ENCODE data around the gene NACC2. TPM values are rescaled to one million over a fixed set of nuclear protein-coding genes. Genes with fewer than 3 reads are reported as not detected.

Gene NACC2
- total and polyA plus RNA-seq, 2 experiments from 2014 or later: 3.8 to 20.8 TPM

DNA sequence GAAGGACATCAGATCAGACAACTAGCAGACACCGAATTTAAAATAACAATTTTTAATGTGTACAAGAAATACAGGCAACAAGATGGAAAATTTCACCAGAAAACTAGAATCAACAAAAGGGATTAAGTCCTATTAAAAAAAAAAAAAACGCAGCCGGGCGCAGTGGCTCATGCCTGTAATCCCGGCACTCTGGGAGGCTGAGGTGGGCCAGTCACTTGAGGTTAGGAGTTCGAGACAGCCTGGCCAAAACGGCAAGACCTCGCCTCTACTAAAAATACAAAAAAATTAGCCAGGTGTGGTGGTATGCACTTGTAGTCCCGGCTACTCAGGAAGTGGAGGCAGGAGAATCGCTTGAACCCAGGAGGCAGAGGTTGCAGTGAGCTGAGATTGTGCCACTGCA, 69.6 kb downstream of the NACC2 start:
- peak overlapping the region; percentile 47; the same call in 1 of the 2 replicates for H3K27ac ChIP-seq (ENCODE audit: low read depth)
- H3K4me2 ChIP-seq: no peak overlapping the region
- Mint-ChIP-seq H3K27ac (no peak overlapping the region), H3K4me3 (no peak overlapping the region), H3K27me3 (ENCODE audit: insufficient read depth, low read depth, poor library complexity) (peaks cover 10% of the 10 kb centered on the region), H3K9me3 (peaks cover 11% of the 10 kb centered on the region; the same call in 2 of the 3 replicates), H3K4me1 (peaks cover 13% of the 10 kb centered on the region), H3K36me3 (ENCODE audit: low read depth) (peaks cover 21% of the 10 kb centered on the region)
- DNase-seq (ENCODE audit: low spot score) (no peak), ATAC-seq (no peak)
- H3K4me1 ChIP-seq (ENCODE audit: insufficient read depth): peaks cover 11% of the 10 kb centered on the region
- H3K36me3 ChIP-seq (ENCODE audit: insufficient read depth): no peaks in the 10 kb centered on the region
- peaks cover 4% of the 10 kb centered on the region for H3K79me2 ChIP-seq (replicated peaks; ENCODE audit: insufficient read depth)
- H2AFZ ChIP-seq: no peak overlapping the region
- H3K27me3 ChIP-seq (ENCODE audit: insufficient read depth): no peaks in the 10 kb centered on the region
- no peaks in the 10 kb centered on the region for H3K9me2 ChIP-seq (ENCODE audit: insufficient read depth)
- TF ChIP-seq, protein P1, sequence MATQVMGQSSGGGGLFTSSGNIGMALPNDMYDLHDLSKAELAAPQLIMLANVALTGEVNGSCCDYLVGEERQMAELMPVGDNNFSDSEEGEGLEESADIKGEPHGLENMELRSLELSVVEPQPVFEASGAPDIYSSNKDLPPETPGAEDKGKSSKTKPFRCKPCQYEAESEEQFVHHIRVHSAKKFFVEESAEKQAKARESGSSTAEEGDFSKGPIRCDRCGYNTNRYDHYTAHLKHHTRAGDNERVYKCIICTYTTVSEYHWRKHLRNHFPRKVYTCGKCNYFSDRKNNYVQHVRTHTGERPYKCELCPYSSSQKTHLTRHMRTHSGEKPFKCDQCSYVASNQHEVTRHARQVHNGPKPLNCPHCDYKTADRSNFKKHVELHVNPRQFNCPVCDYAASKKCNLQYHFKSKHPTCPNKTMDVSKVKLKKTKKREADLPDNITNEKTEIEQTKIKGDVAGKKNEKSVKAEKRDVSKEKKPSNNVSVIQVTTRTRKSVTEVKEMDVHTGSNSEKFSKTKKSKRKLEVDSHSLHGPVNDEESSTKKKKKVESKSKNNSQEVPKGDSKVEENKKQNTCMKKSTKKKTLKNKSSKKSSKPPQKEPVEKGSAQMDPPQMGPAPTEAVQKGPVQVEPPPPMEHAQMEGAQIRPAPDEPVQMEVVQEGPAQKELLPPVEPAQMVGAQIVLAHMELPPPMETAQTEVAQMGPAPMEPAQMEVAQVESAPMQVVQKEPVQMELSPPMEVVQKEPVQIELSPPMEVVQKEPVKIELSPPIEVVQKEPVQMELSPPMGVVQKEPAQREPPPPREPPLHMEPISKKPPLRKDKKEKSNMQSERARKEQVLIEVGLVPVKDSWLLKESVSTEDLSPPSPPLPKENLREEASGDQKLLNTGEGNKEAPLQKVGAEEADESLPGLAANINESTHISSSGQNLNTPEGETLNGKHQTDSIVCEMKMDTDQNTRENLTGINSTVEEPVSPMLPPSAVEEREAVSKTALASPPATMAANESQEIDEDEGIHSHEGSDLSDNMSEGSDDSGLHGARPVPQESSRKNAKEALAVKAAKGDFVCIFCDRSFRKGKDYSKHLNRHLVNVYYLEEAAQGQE (IDR thresholded peaks at IDR 0.05; ENCODE audit: unreplicated experiment): no peak
- TF ChIP-seq ZNF114 (CRISPR knock-in tag; IDR thresholded peaks at IDR 0.05) (no peak), EZH2 (IDR thresholded peaks at IDR 0.05; ENCODE audit: low read depth, unreplicated experiment) (no peak), CREB1 (CRISPR knock-in tag; IDR thresholded peaks at IDR 0.05; ENCODE audit: low read depth) (no peak)
- TF ChIP-seq, protein P2, sequence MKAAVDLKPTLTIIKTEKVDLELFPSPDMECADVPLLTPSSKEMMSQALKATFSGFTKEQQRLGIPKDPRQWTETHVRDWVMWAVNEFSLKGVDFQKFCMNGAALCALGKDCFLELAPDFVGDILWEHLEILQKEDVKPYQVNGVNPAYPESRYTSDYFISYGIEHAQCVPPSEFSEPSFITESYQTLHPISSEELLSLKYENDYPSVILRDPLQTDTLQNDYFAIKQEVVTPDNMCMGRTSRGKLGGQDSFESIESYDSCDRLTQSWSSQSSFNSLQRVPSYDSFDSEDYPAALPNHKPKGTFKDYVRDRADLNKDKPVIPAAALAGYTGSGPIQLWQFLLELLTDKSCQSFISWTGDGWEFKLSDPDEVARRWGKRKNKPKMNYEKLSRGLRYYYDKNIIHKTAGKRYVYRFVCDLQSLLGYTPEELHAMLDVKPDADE (IDR thresholded peaks at IDR 0.05): no peak
- no peaks in the 10 kb centered on the region for H3F3A ChIP-seq (replicated peaks; ENCODE audit: low read depth)
- H3K4me3 ChIP-seq: no peak overlapping the region
- H4K20me1 ChIP-seq (replicated peaks; ENCODE audit: insufficient read depth): no peaks in the 10 kb centered on the region; the same call in none of the 2 replicates

DNA sequence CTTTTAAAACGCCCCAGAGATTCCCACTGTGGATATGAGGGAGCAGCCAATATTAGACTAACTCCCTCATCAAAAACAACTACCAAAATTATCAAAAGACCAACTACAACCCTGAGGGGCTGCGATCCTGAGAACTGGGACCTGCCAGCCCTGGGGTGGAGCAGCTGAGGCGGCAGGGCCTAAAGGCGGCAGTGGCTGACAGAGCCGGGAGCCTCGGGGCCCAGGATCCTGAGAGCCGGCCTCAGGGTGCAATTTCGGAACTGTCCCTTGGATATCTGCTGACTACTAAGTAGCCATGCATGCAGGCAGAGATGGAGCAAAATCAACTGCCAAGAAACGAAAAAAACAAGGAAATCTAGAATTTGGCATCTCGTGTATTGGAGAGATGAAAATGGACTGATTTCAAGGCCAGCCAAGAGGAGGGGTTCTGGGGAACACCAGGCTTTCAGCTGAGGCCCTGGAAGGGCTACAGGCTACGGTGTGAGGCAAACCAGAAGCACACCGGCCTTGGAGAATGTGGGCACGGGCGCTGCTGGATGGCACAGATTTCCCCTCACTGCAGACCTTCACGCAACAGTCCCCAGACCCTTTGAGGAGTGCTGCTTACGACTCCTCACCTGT, 70.3 kb downstream of the NACC2 start:
- Histone ChIP-seq H3F3A (replicated peaks; ENCODE audit: low read depth) (no peaks in the 10 kb centered on the region), H3K36me3 (ENCODE audit: insufficient read depth) (no peaks in the 10 kb centered on the region), H3K4me3 (no peak overlapping the region), H3K9me2 (ENCODE audit: insufficient read depth) (no peaks in the 10 kb centered on the region), H3K79me2 (replicated peaks; ENCODE audit: insufficient read depth) (peaks cover 9% of the 10 kb centered on the region), H3K27me3 (ENCODE audit: insufficient read depth) (no peaks in the 10 kb centered on the region), H3K4me2 (no peak overlapping the region), H3K4me1 (ENCODE audit: insufficient read depth) (peaks cover 12% of the 10 kb centered on the region), H4K20me1 (replicated peaks; ENCODE audit: insufficient read depth) (no peaks in the 10 kb centered on the region; the same call in none of the 2 replicates), H3K27ac (ENCODE audit: low read depth) (peak overlapping the region; percentile 47), H2AFZ (no peak overlapping the region)
- peaks cover 7% of the 10 kb centered on the region; the same call in 2 of the 3 replicates for H3K9me3 Mint-ChIP-seq
- H3K4me1 Mint-ChIP-seq: peaks cover 20% of the 10 kb centered on the region
- peaks cover 17% of the 10 kb centered on the region for H3K36me3 Mint-ChIP-seq (ENCODE audit: low read depth)
- DNase-seq (ENCODE audit: low spot score): no peak
- no peak overlapping the region for H3K27ac Mint-ChIP-seq
- peaks cover 14% of the 10 kb centered on the region for H3K27me3 Mint-ChIP-seq (ENCODE audit: insufficient read depth, low read depth, poor library complexity)
- ATAC-seq: 0 out of 3 replicates have a peak, but pooled peaks have one; percentile 17
- H3K4me3 Mint-ChIP-seq: no peak overlapping the region
- TF ChIP-seq JUNB (IDR thresholded peaks at IDR 0.05; ENCODE audit: unreplicated experiment) (no peak), NANOG (IDR thresholded peaks at IDR 0.05; ENCODE audit: borderline replicate concordance) (no peak)
- TF ChIP-seq, protein P3, sequence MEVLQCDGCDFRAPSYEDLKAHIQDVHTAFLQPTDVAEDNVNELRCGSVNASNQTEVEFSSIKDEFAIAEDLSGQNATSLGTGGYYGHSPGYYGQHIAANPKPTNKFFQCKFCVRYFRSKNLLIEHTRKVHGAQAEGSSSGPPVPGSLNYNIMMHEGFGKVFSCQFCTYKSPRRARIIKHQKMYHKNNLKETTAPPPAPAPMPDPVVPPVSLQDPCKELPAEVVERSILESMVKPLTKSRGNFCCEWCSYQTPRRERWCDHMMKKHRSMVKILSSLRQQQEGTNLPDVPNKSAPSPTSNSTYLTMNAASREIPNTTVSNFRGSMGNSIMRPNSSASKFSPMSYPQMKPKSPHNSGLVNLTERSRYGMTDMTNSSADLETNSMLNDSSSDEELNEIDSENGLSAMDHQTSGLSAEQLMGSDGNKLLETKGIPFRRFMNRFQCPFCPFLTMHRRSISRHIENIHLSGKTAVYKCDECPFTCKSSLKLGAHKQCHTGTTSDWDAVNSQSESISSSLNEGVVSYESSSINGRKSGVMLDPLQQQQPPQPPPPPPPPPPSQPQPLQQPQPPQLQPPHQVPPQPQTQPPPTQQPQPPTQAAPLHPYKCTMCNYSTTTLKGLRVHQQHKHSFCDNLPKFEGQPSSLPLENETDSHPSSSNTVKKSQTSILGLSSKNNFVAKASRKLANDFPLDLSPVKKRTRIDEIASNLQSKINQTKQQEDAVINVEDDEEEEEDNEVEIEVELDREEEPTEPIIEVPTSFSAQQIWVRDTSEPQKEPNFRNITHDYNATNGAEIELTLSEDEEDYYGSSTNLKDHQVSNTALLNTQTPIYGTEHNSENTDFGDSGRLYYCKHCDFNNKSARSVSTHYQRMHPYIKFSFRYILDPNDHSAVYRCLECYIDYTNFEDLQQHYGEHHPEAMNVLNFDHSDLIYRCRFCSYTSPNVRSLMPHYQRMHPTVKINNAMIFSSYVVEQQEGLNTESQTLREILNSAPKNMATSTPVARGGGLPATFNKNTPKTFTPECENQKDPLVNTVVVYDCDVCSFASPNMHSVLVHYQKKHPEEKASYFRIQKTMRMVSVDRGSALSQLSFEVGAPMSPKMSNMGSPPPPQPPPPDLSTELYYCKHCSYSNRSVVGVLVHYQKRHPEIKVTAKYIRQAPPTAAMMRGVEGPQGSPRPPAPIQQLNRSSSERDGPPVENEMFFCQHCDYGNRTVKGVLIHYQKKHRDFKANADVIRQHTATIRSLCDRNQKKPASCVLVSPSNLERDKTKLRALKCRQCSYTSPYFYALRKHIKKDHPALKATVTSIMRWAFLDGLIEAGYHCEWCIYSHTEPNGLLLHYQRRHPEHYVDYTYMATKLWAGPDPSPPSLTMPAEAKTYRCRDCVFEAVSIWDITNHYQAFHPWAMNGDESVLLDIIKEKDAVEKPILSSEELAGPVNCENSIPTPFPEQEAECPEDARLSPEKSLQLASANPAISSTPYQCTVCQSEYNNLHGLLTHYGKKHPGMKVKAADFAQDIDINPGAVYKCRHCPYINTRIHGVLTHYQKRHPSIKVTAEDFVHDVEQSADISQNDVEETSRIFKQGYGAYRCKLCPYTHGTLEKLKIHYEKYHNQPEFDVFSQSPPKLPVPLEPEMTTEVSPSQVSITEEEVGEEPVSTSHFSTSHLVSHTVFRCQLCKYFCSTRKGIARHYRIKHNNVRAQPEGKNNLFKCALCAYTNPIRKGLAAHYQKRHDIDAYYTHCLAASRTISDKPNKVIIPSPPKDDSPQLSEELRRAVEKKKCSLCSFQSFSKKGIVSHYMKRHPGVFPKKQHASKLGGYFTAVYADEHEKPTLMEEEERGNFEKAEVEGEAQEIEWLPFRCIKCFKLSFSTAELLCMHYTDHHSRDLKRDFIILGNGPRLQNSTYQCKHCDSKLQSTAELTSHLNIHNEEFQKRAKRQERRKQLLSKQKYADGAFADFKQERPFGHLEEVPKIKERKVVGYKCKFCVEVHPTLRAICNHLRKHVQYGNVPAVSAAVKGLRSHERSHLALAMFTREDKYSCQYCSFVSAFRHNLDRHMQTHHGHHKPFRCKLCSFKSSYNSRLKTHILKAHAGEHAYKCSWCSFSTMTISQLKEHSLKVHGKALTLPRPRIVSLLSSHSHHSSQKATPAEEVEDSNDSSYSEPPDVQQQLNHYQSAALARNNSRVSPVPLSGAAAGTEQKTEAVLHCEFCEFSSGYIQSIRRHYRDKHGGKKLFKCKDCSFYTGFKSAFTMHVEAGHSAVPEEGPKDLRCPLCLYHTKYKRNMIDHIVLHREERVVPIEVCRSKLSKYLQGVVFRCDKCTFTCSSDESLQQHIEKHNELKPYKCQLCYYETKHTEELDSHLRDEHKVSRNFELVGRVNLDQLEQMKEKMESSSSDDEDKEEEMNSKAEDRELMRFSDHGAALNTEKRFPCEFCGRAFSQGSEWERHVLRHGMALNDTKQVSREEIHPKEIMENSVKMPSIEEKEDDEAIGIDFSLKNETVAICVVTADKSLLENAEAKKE (CRISPR knock-in tag; IDR thresholded peaks at IDR 0.05): no peak
